Osteoblast (primary cell): ENCODE data around the gene GRID2IP. TPM values are rescaled to one million over a fixed set of nuclear protein-coding genes. Genes with fewer than 3 reads are reported as not detected.
"Not testable (repeated sequence)": the region's sequence is repeated elsewhere in the genome, so short reads cannot be mapped to it uniquely, and the experiment has no call there.

Experiments used
- DNase-seq: peaks from one replicate; pipeline ENCODE4 v3.0.0; 2011; ENCODE audit warnings: low spot score, mixed read lengths; ENCODE audit not compliant: insufficient read length; ENCODE audit errors: missing footprints
- H2AFZ ChIP-seq: 2 replicates; pipeline ENCODE4 v1.6.0; 2011; ENCODE audit warnings: mild to moderate bottlenecking, low read length
- H3K27ac ChIP-seq: 2 replicates; pipeline ENCODE4 v1.5.1; 2011; ENCODE audit warnings: mild to moderate bottlenecking, low read depth, low read length, moderate library complexity
- H3K27me3 ChIP-seq: 2 replicates; pipeline ENCODE4 v1.6.0; 2012; ENCODE audit warnings: mild to moderate bottlenecking, control low read depth, inconsistent platforms, low read length, moderate library complexity; ENCODE audit not compliant: insufficient read depth
- H3K36me3 ChIP-seq: 2 replicates; pipeline ENCODE4 v1.5.1; 2011; ENCODE audit warnings: mild to moderate bottlenecking, low read length, control low read depth, moderate library complexity; ENCODE audit not compliant: insufficient read depth
- H3K4me1 ChIP-seq: 2 replicates; pipeline ENCODE4 v1.5.1; 2011; ENCODE audit warnings: mild to moderate bottlenecking, low read length, control low read depth, moderate library complexity; ENCODE audit not compliant: insufficient read depth
- H3K4me2 ChIP-seq: 2 replicates; pipeline ENCODE4 v1.6.0; 2011; ENCODE audit warnings: mild to moderate bottlenecking, low read length; ENCODE audit not compliant: insufficient read depth
- H3K4me3 ChIP-seq: fragments of 200-600 bp; sonication (generic); 3 replicates; pipeline ENCODE4 v1.5.1; 2012; ENCODE audit warnings: mild to moderate bottlenecking, low read length, inconsistent platforms; ENCODE audit not compliant: insufficient read depth
- H3K79me2 ChIP-seq: 2 replicates; pipeline ENCODE4 v1.6.0; 2012; ENCODE audit warnings: mild to moderate bottlenecking, low read length, control low read depth, inconsistent platforms; ENCODE audit not compliant: insufficient read depth
- H3K9me3 ChIP-seq: 2 replicates; pipeline ENCODE4 v1.5.1; 2011; ENCODE audit warnings: low read depth, low read length, control low read depth
- H4K20me1 ChIP-seq: 2 replicates; pipeline ENCODE4 v1.6.0; 2012; ENCODE audit warnings: mild to moderate bottlenecking, low read length, control low read depth; ENCODE audit not compliant: insufficient read depth
- CTCF ChIP-seq: IDR thresholded peaks from 2 replicates; pipeline ENCODE4 v1.5.1; 2011; ENCODE audit warnings: mild to moderate bottlenecking, low read depth, low read length, moderate library complexity; ENCODE audit errors: extremely low read depth
- total RNA-seq: library from RNA; depleted of rRNA; stranded (reverse); fragments of >200 nt; gene quantifications from 2 replicates; pipeline ENCODE4 v1.2.3, GENCODE V29; 2012

GRID2IP gene
- total RNA-seq, 1 donor: not detected

GRCh38 chr7:6453734-6454133 is 97.5 kb downstream of the GRID2IP start:
- peak; percentile 92 for DNase-seq
- Histone ChIP-seq H3K27ac (peak overlapping the region; percentile 65), H3K4me3 (no peak overlapping the region), H3K4me1 (peaks cover 17% of the 10 kb centered on the region), H3K79me2 (no peaks in the 10 kb centered on the region), H4K20me1 (no peaks in the 10 kb centered on the region), H3K9me3 (no peaks in the 10 kb centered on the region), H3K4me2 (peak overlapping the region; percentile 24), H3K36me3 (no peaks in the 10 kb centered on the region), H2AFZ (peak overlapping the region; percentile 6), H3K27me3 (no peaks in the 10 kb centered on the region)
- no peak for TF ChIP-seq CTCF

DNA sequence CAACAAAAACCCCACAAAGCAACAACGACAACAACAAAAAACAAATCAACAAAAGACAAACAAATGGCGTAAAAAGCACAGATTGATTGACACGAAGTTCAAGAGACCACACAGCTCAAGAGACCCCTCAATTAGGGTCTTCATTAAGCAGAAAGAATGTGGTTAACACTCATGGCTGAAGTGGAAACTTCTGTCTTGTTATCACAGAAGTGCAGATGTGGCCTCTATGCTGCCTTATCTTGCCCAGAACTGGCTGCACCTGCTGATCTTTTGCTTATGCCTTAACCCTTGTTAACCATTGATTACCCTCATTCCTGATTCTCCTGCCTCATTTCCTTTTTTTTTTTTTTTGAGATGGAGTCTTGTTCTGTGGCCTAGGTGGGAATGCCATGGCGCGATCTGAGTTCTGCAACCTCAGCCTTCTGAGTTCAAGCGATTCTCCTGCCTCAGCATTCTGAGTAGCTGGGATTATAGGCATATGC is 100.0 kb downstream of the GRID2IP start:
- Histone ChIP-seq H3K4me2 (no peak overlapping the region), H4K20me1 (no peaks in the 10 kb centered on the region), H3K4me1 (peaks cover 24% of the 10 kb centered on the region), H3K9me3 (no peaks in the 10 kb centered on the region), H3K27me3 (no peaks in the 10 kb centered on the region), H3K36me3 (no peaks in the 10 kb centered on the region), H2AFZ (no peak overlapping the region), H3K79me2 (peaks cover 14% of the 10 kb centered on the region), H3K27ac (no peak overlapping the region), H3K4me3 (no peak overlapping the region)
- no peak for DNase-seq
- no peak for TF ChIP-seq CTCF

- H3K4me1 ChIP-seq: peaks cover 24% of the 10 kb centered on the region
- not testable (repeated sequence) for H3K4me3 ChIP-seq
Observed at GRCh38 chr7:6450591-6450990, 100.7 kb downstream of the GRID2IP start.

GRCh38 chr7:6449884-6450283 is 101.4 kb downstream of the GRID2IP start:
- not testable (repeated sequence) for H3K27ac ChIP-seq, H4K20me1 ChIP-seq, H2AFZ ChIP-seq, H3K4me2 ChIP-seq, H3K27me3 ChIP-seq, DNase-seq, H3K9me3 ChIP-seq, H3K4me3 ChIP-seq
- Histone ChIP-seq H3K36me3 (peaks cover 13% of the 10 kb centered on the region), H3K79me2 (peaks cover 27% of the 10 kb centered on the region), H3K4me1 (peaks cover 25% of the 10 kb centered on the region)

More at GRCh38 chr7:6450591-6450990, 100.7 kb downstream of the GRID2IP start:
- H3K4me2 ChIP-seq, H3K27ac ChIP-seq, H3K9me3 ChIP-seq, DNase-seq, H4K20me1 ChIP-seq, H3K36me3 ChIP-seq, H2AFZ ChIP-seq, H3K27me3 ChIP-seq: not testable (repeated sequence)
- peaks cover 20% of the 10 kb centered on the region for H3K79me2 ChIP-seq

DNA sequence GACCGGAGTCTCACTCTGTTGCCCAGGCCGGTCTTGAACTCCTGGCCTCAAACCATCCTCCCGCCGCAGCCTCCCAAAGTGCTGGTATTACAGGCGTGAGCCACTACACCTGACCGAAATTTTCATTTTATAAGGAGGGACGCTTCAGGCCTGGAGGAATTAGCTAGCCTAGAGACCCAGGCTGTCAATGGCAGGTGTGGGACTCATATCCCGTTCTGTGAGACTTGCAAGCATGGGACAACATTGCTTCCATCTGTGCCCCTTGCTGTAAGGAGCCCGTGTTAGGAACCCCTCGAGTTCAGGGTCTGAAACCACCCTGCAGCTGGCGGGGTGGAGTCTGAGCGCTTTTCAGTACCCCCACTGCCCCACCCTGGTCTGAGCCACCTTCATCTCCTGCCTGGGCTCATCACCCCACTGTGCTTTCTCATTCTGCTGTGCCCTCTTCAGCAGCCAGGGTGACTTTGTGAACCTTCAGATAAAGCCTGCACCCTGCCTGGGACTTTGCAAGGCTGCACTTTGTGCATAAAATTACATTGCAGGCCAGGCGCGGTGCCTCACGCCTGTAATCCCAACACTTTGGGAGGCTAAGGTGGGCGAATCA is 102.2 kb downstream of the GRID2IP start:
- Histone ChIP-seq H2AFZ (no peak overlapping the region), H3K9me3 (no peaks in the 10 kb centered on the region), H3K79me2 (peaks cover 32% of the 10 kb centered on the region), H3K4me3 (no peak overlapping the region), H3K4me2 (no peak overlapping the region), H3K36me3 (peaks cover 18% of the 10 kb centered on the region), H3K4me1 (peaks cover 30% of the 10 kb centered on the region), H3K27ac (peak overlapping the region; percentile 99), H4K20me1 (no peaks in the 10 kb centered on the region), H3K27me3 (no peaks in the 10 kb centered on the region)
- TF ChIP-seq CTCF: no peak
- DNase-seq: no peak
